Choroid plexus epithelial cell (primary cell): ENCODE data around the gene AHDC1.

Source experiments
- DNase-seq: peaks from one replicate; pipeline ENCODE4 v3.0.0-alpha.2; 2010; ENCODE audit warnings: low read depth
- H3K4me3 ChIP-seq: 2 replicates; pipeline ENCODE4 v1.5.1; 2011; ENCODE audit warnings: low read depth, mild to moderate bottlenecking, control low read depth, low read length, moderate library complexity
- CTCF ChIP-seq: conservative IDR thresholded peaks from 2 replicates; pipeline ENCODE4 v1.5.1; 2011; ENCODE audit warnings: low read depth, mild to moderate bottlenecking, control low read depth, inconsistent platforms, low read length, moderate library complexity

Gene AHDC1

DNA sequence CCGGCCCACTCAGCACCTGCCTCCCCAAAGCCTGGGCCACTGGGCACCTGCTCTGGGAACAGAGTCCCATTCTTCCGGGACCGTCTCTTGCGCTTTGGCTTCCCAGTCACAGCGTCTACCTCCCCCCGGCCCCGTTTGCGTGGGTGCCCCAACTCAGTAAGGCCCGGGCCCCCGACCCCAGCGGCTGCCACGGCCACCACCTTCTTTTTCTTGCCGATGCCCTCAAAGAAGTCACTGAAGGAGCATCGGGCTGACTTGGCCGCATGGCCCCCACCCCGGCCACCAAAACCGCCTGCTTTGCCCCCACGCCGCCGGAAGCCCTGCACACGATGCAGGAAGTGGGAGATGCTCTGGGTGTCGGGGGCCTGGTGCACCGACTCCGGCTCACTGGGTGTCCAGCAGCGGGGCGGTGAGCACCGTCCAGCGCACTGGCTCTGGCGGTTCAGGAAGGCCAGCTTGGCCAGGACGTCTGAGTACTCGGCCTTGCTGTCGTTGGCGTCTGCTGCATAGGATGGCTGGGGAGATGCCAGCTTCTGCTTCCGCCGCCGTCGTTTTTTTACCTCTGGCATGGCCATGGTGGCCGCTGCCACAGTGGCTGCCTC lies 54.0 kb downstream of the AHDC1 start:
- H3K4me3 ChIP-seq: no peak overlapping the region
- no peak for TF ChIP-seq CTCF
- DNase-seq: no peak

DNA sequence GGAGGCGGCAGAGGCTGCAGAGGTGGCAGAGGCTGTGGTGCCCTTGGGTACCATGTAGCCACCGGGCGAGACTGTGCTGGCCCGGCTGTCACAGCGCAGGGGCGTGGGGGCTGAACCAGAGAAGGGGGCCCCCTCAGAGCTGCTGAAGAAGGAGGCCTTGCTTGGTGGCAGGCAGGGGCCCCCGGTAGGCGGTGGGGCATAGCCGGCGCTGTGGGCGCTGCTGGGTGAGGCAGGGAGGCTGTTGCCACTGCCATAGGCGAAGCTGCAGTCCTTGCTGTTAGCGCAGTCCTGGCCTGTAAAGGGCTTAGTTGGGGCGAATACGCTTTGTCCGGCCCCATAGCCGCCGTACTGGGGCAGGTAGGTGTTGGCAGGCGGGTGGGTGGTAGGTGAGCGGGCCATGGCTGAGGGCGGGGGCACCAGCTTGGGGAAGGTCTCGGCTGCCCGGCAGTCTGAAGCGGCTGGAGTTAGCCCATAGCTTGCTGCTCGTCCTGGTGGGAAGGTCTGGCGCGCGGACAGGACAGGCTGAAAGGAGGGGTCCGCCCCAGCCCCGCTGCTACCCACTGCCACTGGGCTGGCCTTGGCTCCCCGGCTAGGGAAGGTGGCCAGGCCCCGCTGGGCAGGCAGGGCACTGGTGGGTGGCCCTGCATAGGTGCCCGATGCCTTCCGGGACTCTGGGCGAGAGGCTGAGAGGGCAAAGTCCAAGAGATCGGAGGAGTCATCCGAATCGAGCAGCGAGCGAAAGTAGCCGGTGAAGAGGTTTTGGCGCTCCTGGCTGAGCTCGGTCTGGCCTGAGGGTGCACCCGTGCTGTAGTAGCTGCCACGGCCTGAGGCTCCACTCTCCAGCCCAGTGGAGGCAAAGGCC lies 54.9 kb downstream of the AHDC1 start:
- TF ChIP-seq CTCF: no peak
- H3K4me3 ChIP-seq: no peak overlapping the region

GRCh38 chr1:27548136-27548853 lies 55.6 kb downstream of the AHDC1 start:
- TF ChIP-seq CTCF: no peak
- no peak for DNase-seq
- H3K4me3 ChIP-seq: no peak overlapping the region

More for the DNA sequence above, 54.9 kb downstream of the AHDC1 start:
- no peak for DNase-seq

GRCh38 chr1:27547220-27548116 lies 56.5 kb downstream of the AHDC1 start:
- DNase-seq: no peak
- no peak overlapping the region for H3K4me3 ChIP-seq

GRCh38 chr1:27545876-27546275 lies 58.1 kb downstream of the AHDC1 start:
- no peak for TF ChIP-seq CTCF
- H3K4me3 ChIP-seq: no peak overlapping the region
- DNase-seq: no peak

More at GRCh38 chr1:27547220-27548116, 56.5 kb downstream of the AHDC1 start:
- TF ChIP-seq CTCF: peak; percentile 18

GRCh38 chr1:27545271-27545670 lies 58.7 kb downstream of the AHDC1 start:
- no peak for TF ChIP-seq CTCF
- no peak overlapping the region for H3K4me3 ChIP-seq
- no peak for DNase-seq
